A549 (cell line): Measurements from ENCODE around the gene TMEM255B. TPM values are rescaled to one million over a fixed set of nuclear protein-coding genes. Genes with fewer than 3 reads are reported as not detected.

Source experiments
- ATAC-seq, 2 experiments: fragments of 200-7000 bp in 1 of 2; fragments of >200 bp in 1 of 2; cut with Nextera tagmentation in 1 of 2; cut with Tn5 transposase in 1 of 2; 3 replicates each; pipeline versions ENCODE4 v1.8.0 to v1.9.1; 2018 to 2020; ENCODE audit warnings: mild to moderate bottlenecking in 1 of 2, moderate library complexity in 1 of 2
- CTCF ChIA-PET: fragments of 300-600 bp; sonication (Branson Sonifier 250); formaldehyde crosslinking; extraction: SDS; loops from one replicate; lab custom pipeline; 2021; ENCODE audit warnings: antibody characterized with exemption, inconsistent platforms; lab: Yijun Ruan, JAX
- POLR2A ChIA-PET: fragments of 350-600 bp; formaldehyde crosslinking; extraction: SDS; loops from one replicate; lab custom pipeline; 2021; ENCODE audit warnings: antibody characterized with exemption, inconsistent platforms; lab: Yijun Ruan, JAX
- DNase-seq, 2 experiments: peaks; one replicate each; pipeline versions ENCODE4 v3.0.0 to v3.0.0-alpha.2; 2011 to 2016; ENCODE audit warnings: low read depth in 1 of 2, low spot score in 1 of 2
- FAIRE-seq: peaks from 2 replicates; lab custom pipeline; 2011; peaks lifted over from hg19 to GRCh38; lab: Jason Lieb, UNC
- H3K27ac ChIP-seq, 2 experiments: fragments of >200 bp; sonication (Bioruptor Twin); formaldehyde crosslinking; 3 replicates each; pipeline ENCODE4 v1.5.1; 2016 to 2017
- H3K4me1 ChIP-seq: fragments of >200 bp; sonication (Bioruptor Twin); formaldehyde crosslinking; 3 replicates; pipeline ENCODE4 v1.6.1; 2016
- H3K4me2 ChIP-seq: fragments of >200 bp; sonication (Bioruptor Twin); formaldehyde crosslinking; 3 replicates; pipeline ENCODE4 v1.6.1; 2016
- H3K4me3 ChIP-seq: fragments of >200 bp; sonication (Bioruptor Twin); formaldehyde crosslinking; 3 replicates; pipeline ENCODE4 v1.5.1; 2016
- H3K9me3 ChIP-seq: fragments of >200 bp; sonication (Bioruptor Twin); formaldehyde crosslinking; 3 replicates; pipeline ENCODE4 v1.6.1; 2016
- BHLHE40 ChIP-seq: IDR thresholded peaks from 2 replicates; pipeline ENCODE4 v1.6.1; 2012; ENCODE audit warnings: low read depth, low read length, inconsistent platforms
- CBX2 ChIP-seq: fragments of 200-600 bp; sonication (generic); IDR thresholded peaks from 2 replicates; pipeline ENCODE4 v1.6.1; 2016; ENCODE audit warnings: low read depth, mild to moderate bottlenecking, borderline replicate concordance
- CBX8 ChIP-seq: fragments of 200-600 bp; sonication (generic); IDR thresholded peaks from 2 replicates; pipeline ENCODE4 v1.6.1; 2016
- CEBPB ChIP-seq, 2 experiments: fragments of >200 bp in 1 of 2; sonication (Bioruptor Twin) in 1 of 2; formaldehyde crosslinking in 1 of 2; IDR thresholded peaks; 2 replicates each; pipeline ENCODE4 v1.6.1; 2012 to 2016
- E2F6 ChIP-seq: IDR thresholded peaks from 2 replicates; pipeline ENCODE4 v1.6.1; 2012; ENCODE audit warnings: low read depth, borderline replicate concordance
- EHF ChIP-seq: fragments of 250-450 bp; sonication (Bioruptor Pico); IDR thresholded peaks from 2 replicates; pipeline ENCODE4 v1.5.0; 2020; ENCODE audit warnings: mild to moderate bottlenecking
- ESRRA ChIP-seq: fragments of 150-350 bp; IDR thresholded peaks from 2 replicates; pipeline ENCODE4 v1.6.1; 2014; ENCODE audit warnings: mild to moderate bottlenecking, low read length, borderline replicate concordance
- FOSB ChIP-seq: fragments of 250-450 bp; sonication (Bioruptor Pico); IDR thresholded peaks from 2 replicates; pipeline ENCODE4 v1.5.0; 2020; ENCODE audit warnings: mild to moderate bottlenecking, moderate library complexity
- FOXS1 ChIP-seq: fragments of 250-450 bp; sonication (Bioruptor Pico); IDR thresholded peaks from 2 replicates; pipeline ENCODE4 v1.5.0; 2020; ENCODE audit warnings: mild to moderate bottlenecking, moderate library complexity
- GATA3 ChIP-seq: IDR thresholded peaks from 2 replicates; pipeline ENCODE4 v1.6.1; 2012; ENCODE audit warnings: borderline replicate concordance
- HEYL ChIP-seq: fragments of 250-450 bp; sonication (Bioruptor Pico); IDR thresholded peaks from 2 replicates; pipeline ENCODE4 v1.8.0; 2021; ENCODE audit warnings: mild to moderate bottlenecking, moderate library complexity
- HOXA7 ChIP-seq: fragments of 250-450 bp; sonication (Bioruptor Pico); IDR thresholded peaks from 2 replicates; pipeline ENCODE4 v1.5.0; 2020; ENCODE audit warnings: mild to moderate bottlenecking, moderate library complexity
- JUN ChIP-seq, 2 experiments: fragments of >200 bp; sonication (Bioruptor Twin); formaldehyde crosslinking; IDR thresholded peaks; 2 replicates in 1 of 2; 3 replicates in 1 of 2; pipeline ENCODE4 v1.6.1; 2016 to 2017
- KDM1A ChIP-seq: fragments of 200-600 bp; sonication (generic); IDR thresholded peaks from 2 replicates; pipeline ENCODE4 v1.6.1; 2016; ENCODE audit warnings: low read depth, mild to moderate bottlenecking
- MAZ ChIP-seq: fragments of 150-350 bp; IDR thresholded peaks from 2 replicates; pipeline ENCODE4 v1.6.1; 2014; ENCODE audit warnings: antibody characterized with exemption, low read depth, low read length, borderline replicate concordance
- NPAS2 ChIP-seq: fragments of 250-450 bp; sonication (Bioruptor Pico); IDR thresholded peaks from 2 replicates; pipeline ENCODE4 v1.8.0; 2022; ENCODE audit warnings: mild to moderate bottlenecking, moderate library complexity, borderline replicate concordance
- PHF8 ChIP-seq: fragments of 200-600 bp; sonication (generic); IDR thresholded peaks from 2 replicates; pipeline ENCODE4 v1.6.1; 2016; ENCODE audit warnings: low read depth, mild to moderate bottlenecking, antibody characterized with exemption, moderate library complexity, borderline replicate concordance
- POLR2AphosphoS2 ChIP-seq: conservative IDR thresholded peaks from 2 replicates; pipeline ENCODE4 v1.6.1; 2012; ENCODE audit warnings: low read length, improper control_type of control experiment, inconsistent platforms
- RAD21 ChIP-seq, 2 experiments: fragments of >200 bp in 1 of 2; sonication (Bioruptor Twin) in 1 of 2; formaldehyde crosslinking in 1 of 2; IDR thresholded peaks in 1 of 2; conservative IDR thresholded peaks in 1 of 2; 2 replicates in 1 of 2; 3 replicates in 1 of 2; pipeline ENCODE4 v1.6.1; 2012 to 2018; ENCODE audit warnings: inconsistent platforms in 1 of 2
- ZNF302 ChIP-seq: fragments of 250-450 bp; sonication (Bioruptor Pico); IDR thresholded peaks from 2 replicates; pipeline ENCODE4 v1.9.0; 2021; ENCODE audit warnings: inconsistent platforms, mild to moderate bottlenecking, moderate library complexity
- WGBS: methylation state at CpG from one replicate; pipeline ENCODE4 v1.1.6; 2017; ENCODE audit errors: missing lambda C conversion rate; 5-methylcytosine and 5-hydroxymethylcytosine counted together
- polyA plus RNA-seq, 4 experiments: library from polyadenylated mRNA; depleted of rRNA in 3 of 4; stranded (reverse); fragments of >200 nt; fragmentation: RNase III in 1 of 4; extraction: RNeasy Plus Mini Kit Qiagen cat#74134 plus additional on column Dnase treatment in 1 of 4; gene quantifications; 2 replicates in 3 of 4; 3 replicates in 1 of 4; pipeline ENCODE4 v1.2.3, GENCODE V29; 2011 to 2017
- TF ChIP-seq, protein P1 (sequence below): fragments of >200 bp; sonication (Bioruptor Twin); formaldehyde crosslinking; IDR thresholded peaks from 2 replicates; pipeline ENCODE4 v1.6.1; 2016
- TF ChIP-seq, protein P2 (sequence below): IDR thresholded peaks from 2 replicates; pipeline ENCODE4 v1.6.1; 2012

TMEM255B gene
- polyA plus RNA-seq, 2 of the 4 experiments (the other 2 are of a cell fraction), result 0.54 to 1.1 TPM

DNA sequence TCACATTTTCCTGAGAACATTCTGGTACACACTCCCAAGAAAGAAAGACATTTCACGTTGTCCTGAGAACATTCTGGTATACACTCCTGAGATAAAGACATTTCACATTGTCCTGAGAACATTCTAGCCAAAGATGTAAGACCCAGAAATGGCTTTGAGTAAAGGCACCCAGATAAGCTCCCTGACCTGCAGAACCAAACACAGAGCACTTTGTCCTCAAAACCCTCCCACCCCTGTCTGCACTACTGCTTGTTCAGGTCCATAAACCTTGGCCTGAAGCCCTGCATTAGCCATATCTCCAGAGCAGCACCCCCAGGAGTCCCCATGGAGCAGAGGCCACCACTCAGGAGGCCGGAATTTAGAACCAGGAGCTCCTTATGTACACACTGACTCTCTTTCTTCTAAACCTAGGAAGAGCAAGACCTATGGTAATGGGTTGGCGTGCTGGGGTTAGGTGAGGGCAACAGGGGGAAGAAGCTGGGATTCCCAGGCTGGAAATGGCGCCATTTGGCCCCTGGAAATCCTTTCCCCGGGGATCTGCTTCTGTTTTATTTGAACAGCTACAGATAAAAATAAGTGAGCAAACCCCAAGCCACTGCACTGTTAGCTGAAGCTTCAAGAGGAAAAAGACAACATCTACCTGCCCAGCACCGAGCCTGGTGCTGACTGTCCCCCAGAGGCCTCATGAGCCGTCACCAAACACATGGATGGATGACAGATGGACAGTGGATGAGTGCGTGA, 91.1 kb downstream of the TMEM255B start:
- TF ChIP-seq HOXA7 (CRISPR knock-in tag) (no peak), CBX2 (no peak), ZNF302 (CRISPR knock-in tag) (no peak), GATA3 (no peak), KDM1A (no peak), BHLHE40 (no peak)
- TF ChIP-seq, protein P1, sequence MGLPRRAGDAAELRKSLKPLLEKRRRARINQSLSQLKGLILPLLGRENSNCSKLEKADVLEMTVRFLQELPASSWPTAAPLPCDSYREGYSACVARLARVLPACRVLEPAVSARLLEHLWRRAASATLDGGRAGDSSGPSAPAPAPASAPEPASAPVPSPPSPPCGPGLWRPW, result no peak
- FAIRE-seq, result no peak

GRCh38 chr13:113850722-113851479, 91.9 kb downstream of the TMEM255B start:
- Histone ChIP-seq H3K4me1 (peaks cover 6% of the 10 kb centered on the region; the same call in 1 of the 3 replicates), H3K4me3 (no peak overlapping the region), H3K27ac (no peak overlapping the region), H3K4me2 (no peak overlapping the region), H3K9me3 (peaks cover 21% of the 10 kb centered on the region; the same call in 1 of the 3 replicates)
- DNase-seq (no peak), FAIRE-seq (no peak), ATAC-seq (no peak)
- WGBS, result 98% methylated on average over 3 of the region's 3 CpGs
- ChIA-PET CTCF (no interaction called here), POLR2A (no interaction called here)
- no peak for TF ChIP-seq EHF (CRISPR knock-in tag)
- TF ChIP-seq JUN (IDR thresholded peaks at IDR 0.05), result no peak
- no peak for TF ChIP-seq FOSB
- no peak for TF ChIP-seq FOXS1
- no peak for TF ChIP-seq CEBPB (IDR thresholded peaks at IDR 0.05)
- no peak for TF ChIP-seq HOXA7 (CRISPR knock-in tag)
- no peak for TF ChIP-seq BHLHE40
- TF ChIP-seq E2F6, result no peak
- TF ChIP-seq HEYL (CRISPR knock-in tag), result no peak
- TF ChIP-seq ESRRA, result no peak
- TF ChIP-seq POLR2AphosphoS2, result no peak
- no peak for TF ChIP-seq CBX8
- no peak for TF ChIP-seq NPAS2 (CRISPR knock-in tag)
- no peak for TF ChIP-seq MAZ
- TF ChIP-seq, protein P2, sequence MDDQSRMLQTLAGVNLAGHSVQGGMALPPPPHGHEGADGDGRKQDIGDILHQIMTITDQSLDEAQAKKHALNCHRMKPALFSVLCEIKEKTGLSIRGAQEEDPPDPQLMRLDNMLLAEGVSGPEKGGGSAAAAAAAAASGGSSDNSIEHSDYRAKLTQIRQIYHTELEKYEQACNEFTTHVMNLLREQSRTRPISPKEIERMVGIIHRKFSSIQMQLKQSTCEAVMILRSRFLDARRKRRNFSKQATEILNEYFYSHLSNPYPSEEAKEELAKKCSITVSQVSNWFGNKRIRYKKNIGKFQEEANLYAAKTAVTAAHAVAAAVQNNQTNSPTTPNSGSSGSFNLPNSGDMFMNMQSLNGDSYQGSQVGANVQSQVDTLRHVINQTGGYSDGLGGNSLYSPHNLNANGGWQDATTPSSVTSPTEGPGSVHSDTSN, result no peak

More for the DNA sequence above, 91.1 kb downstream of the TMEM255B start:
- POLR2A ChIA-PET, result no interaction called here
- DNase-seq (no peak), ATAC-seq (no peak)
- CTCF ChIA-PET, result interaction anchor here (1.2 kb wide), 1 partner anchor 13 kb away, joined by 3 read pairs; no protein-coding TSS in a partner anchor
- Histone ChIP-seq H3K4me1 (peaks cover 6% of the 10 kb centered on the region; the same call in 1 of the 3 replicates), H3K9me3 (peaks cover 23% of the 10 kb centered on the region; the same call in 2 of the 3 replicates), H3K27ac (no peak overlapping the region), H3K4me2 (no peak overlapping the region), H3K4me3 (no peak overlapping the region)
- 88% methylated on average over 7 of the region's 8 CpGs for WGBS

DNA sequence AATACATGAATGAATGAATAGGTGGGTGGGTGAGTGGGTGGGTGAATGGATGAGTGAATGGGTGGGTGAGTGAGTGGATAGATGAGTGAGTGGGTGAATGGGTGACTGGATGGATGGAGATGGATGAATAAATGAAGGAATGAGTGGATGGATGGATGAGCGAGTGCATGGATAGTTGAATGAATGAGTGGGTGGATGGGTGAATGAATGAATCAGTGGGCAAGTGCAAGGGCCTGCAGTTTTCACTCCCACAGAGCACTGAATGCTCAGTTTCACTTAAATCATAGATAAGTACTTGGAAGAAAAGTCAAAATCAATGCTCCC, 92.4 kb downstream of the TMEM255B start:
- CTCF ChIA-PET, result no interaction called here

More for the DNA sequence above, 92.4 kb downstream of the TMEM255B start:
- DNase-seq (no peak), ATAC-seq (no peak), FAIRE-seq (no peak)
- POLR2A ChIA-PET, result no interaction called here
- 96% methylated on average over 1 of the region's 1 CpG for WGBS
- Histone ChIP-seq H3K4me2 (no peak overlapping the region), H3K9me3 (0 out of 3 replicates have a peak, but pooled peaks cover 19% of the 10 kb centered on the region), H3K4me1 (peaks cover 6% of the 10 kb centered on the region; the same call in 1 of the 3 replicates), H3K27ac (no peak overlapping the region), H3K4me3 (no peak overlapping the region)
- no peak for TF ChIP-seq RAD21 (conservative IDR thresholded peaks at IDR 0.05 in 1 of 2, IDR thresholded peaks at IDR 0.05 in 1 of 2)
- no peak for TF ChIP-seq PHF8
